Fibroblast of skin of left quadriceps (primary cell): ENCODE results near the gene SIRT2.

Experiments used
- DNase-seq, 2 experiments: peaks; one replicate each; pipeline ENCODE4 v3.0.0-alpha.2; 2013; ENCODE audit warnings: low read depth in 2 of 2

The SIRT2 gene

GRCh38 chr19:38920602-38921419 is 21.4 kb upstream of the SIRT2 start:
- DNase-seq: no peak

GRCh38 chr19:38919837-38920601 is 20.6 kb upstream of the SIRT2 start:
- no peak for DNase-seq

GRCh38 chr19:38918526-38918925 is 19.1 kb upstream of the SIRT2 start:
- DNase-seq: no peak

- DNase-seq: no peak
Observed at GRCh38 chr19:38917921-38918491, 18.6 kb upstream of the SIRT2 start.

- DNase-seq: no peak
Observed at GRCh38 chr19:38917516-38917915, 18.1 kb upstream of the SIRT2 start.

- no peak for DNase-seq
Observed at GRCh38 chr19:38915329-38916321, 16.2 kb upstream of the SIRT2 start.

GRCh38 chr19:38913958-38914357 is 14.5 kb upstream of the SIRT2 start:
- DNase-seq: no peak

- DNase-seq: no peak
Observed at GRCh38 chr19:38912600-38913514, 13.4 kb upstream of the SIRT2 start.

- no peak for DNase-seq
Observed at GRCh38 chr19:38911388-38912001, 12.1 kb upstream of the SIRT2 start.

- DNase-seq: no peak
Observed at GRCh38 chr19:38910488-38910887, 11.1 kb upstream of the SIRT2 start.

GRCh38 chr19:38908911-38909310 is 9.5 kb upstream of the SIRT2 start:
- no peak for DNase-seq

GRCh38 chr19:38907670-38908069 is 8.3 kb upstream of the SIRT2 start:
- no peak for DNase-seq

- DNase-seq: no peak
Observed at GRCh38 chr19:38907227-38907626, 7.8 kb upstream of the SIRT2 start.

- no peak for DNase-seq
Observed at GRCh38 chr19:38905620-38906019, 6.2 kb upstream of the SIRT2 start.

- no peak for DNase-seq
Observed at GRCh38 chr19:38904581-38905539, 5.4 kb upstream of the SIRT2 start.

- DNase-seq: no peak
Observed at GRCh38 chr19:38901683-38902082, 2.3 kb upstream of the SIRT2 start.

- no peak for DNase-seq
Observed at GRCh38 chr19:38900743-38901190, 1.3 kb upstream of the SIRT2 start.

GRCh38 chr19:38900202-38900629 is 798 bp upstream of the SIRT2 start:
- no peak for DNase-seq
